ENCODE data around the gene SNX20.

- no peak for TF ChIP-seq CTCF (IDR thresholded peaks at IDR 0.05 in 4 of 5, conservative IDR thresholded peaks at IDR 0.05 in 1 of 5)
- no peak for TF ChIP-seq POLR2A (IDR thresholded peaks at IDR 0.05)
Observed at GRCh38 chr16:50705436-50706110, 24.5 kb upstream of the SNX20 start.

Measured in gastrocnemius medialis (tissue), 4 donors.